Liver (tissue), 3 donors: Measurements from ENCODE around the gene RASAL2.

Source experiments
- GABPA ChIP-seq, 2 donors: IDR thresholded peaks in 1 of 2; conservative IDR thresholded peaks in 1 of 2; 2 replicates each; pipeline ENCODE4 v1.6.1; 2016; ENCODE audit warnings: antibody characterized with exemption in 2 of 2, mild to moderate bottlenecking in 1 of 2, moderate library complexity in 1 of 2
- RAD21 ChIP-seq, 2 donors: IDR thresholded peaks; 2 replicates each; pipeline ENCODE4 v1.6.1; 2016; ENCODE audit warnings: antibody characterized with exemption in 2 of 2, mild to moderate bottlenecking in 2 of 2
- RXRA ChIP-seq, 2 donors: IDR thresholded peaks; 2 replicates each; pipeline ENCODE4 v1.6.1; 2017 to 2018; ENCODE audit warnings: antibody characterized with exemption in 2 of 2, mild to moderate bottlenecking in 1 of 2
- TAF1 ChIP-seq: conservative IDR thresholded peaks from 2 replicates; pipeline ENCODE4 v1.6.1; 2016; ENCODE audit warnings: antibody characterized with exemption, mild to moderate bottlenecking
- TF ChIP-seq, protein P1 (sequence below): fragments of 150-350 bp; IDR thresholded peaks from 2 replicates; pipeline ENCODE4 v1.5.1; 2017; ENCODE audit warnings: improper control_type of control experiment, low read depth, low read length; ENCODE audit not compliant: missing input control
- TF ChIP-seq, protein P2 (sequence below): IDR thresholded peaks from 2 replicates; pipeline ENCODE4 v1.6.1; 2016; ENCODE audit warnings: antibody characterized with exemption
- TF ChIP-seq, protein P3 (sequence below): IDR thresholded peaks from 2 replicates; pipeline ENCODE4 v1.6.1; 2016; ENCODE audit warnings: antibody characterized with exemption, mild to moderate bottlenecking
- TF ChIP-seq, protein P4 (sequence below): IDR thresholded peaks from 2 replicates; pipeline ENCODE4 v1.6.1; 2016; ENCODE audit warnings: antibody characterized with exemption
- donor health status: healthy.
- donor health status: healthy.

DNA sequence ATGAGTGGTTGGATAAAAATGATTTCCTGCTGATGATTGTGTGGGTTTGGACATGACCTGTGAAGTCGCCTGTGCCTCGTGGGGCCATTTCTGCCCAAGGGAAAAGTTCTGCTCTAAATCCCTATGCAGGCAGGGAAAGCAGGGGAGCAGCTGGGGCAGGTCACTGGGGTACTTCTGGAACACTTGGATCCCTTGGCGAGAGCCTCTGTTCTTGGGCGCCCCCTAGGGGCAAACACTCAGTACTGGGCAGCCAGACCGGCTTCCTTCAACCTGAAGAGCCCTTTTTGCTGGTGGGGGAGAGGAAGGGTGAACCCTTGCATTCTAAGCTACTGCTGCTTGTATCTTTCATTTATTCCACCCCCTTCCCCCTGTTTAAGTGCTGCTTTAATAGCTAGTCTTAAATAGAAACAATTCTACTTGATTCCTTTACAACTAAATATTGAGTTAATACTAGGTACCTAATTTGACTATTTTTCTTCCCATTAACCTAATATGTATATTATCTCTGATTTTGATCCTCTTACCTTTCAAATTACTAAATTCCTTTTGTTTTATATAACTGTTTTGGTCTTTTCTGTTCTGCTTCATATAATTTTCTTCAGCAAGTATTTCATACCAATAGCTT lies 407.9 kb downstream of the RASAL2 start:
- TF ChIP-seq RAD21 (IDR thresholded peaks at IDR 0.05): peak; percentile 69 to 81
- TF ChIP-seq TAF1: no peak
- TF ChIP-seq, protein P1, sequence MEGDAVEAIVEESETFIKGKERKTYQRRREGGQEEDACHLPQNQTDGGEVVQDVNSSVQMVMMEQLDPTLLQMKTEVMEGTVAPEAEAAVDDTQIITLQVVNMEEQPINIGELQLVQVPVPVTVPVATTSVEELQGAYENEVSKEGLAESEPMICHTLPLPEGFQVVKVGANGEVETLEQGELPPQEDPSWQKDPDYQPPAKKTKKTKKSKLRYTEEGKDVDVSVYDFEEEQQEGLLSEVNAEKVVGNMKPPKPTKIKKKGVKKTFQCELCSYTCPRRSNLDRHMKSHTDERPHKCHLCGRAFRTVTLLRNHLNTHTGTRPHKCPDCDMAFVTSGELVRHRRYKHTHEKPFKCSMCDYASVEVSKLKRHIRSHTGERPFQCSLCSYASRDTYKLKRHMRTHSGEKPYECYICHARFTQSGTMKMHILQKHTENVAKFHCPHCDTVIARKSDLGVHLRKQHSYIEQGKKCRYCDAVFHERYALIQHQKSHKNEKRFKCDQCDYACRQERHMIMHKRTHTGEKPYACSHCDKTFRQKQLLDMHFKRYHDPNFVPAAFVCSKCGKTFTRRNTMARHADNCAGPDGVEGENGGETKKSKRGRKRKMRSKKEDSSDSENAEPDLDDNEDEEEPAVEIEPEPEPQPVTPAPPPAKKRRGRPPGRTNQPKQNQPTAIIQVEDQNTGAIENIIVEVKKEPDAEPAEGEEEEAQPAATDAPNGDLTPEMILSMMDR: peak; percentile 79
- TF ChIP-seq, protein P2, sequence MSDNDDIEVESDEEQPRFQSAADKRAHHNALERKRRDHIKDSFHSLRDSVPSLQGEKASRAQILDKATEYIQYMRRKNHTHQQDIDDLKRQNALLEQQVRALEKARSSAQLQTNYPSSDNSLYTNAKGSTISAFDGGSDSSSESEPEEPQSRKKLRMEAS: no peak
- no peak for TF ChIP-seq GABPA (IDR thresholded peaks at IDR 0.05 in 1 of 2, conservative IDR thresholded peaks at IDR 0.05 in 1 of 2)
- no peak for TF ChIP-seq RXRA (IDR thresholded peaks at IDR 0.05)
- TF ChIP-seq, protein P3, sequence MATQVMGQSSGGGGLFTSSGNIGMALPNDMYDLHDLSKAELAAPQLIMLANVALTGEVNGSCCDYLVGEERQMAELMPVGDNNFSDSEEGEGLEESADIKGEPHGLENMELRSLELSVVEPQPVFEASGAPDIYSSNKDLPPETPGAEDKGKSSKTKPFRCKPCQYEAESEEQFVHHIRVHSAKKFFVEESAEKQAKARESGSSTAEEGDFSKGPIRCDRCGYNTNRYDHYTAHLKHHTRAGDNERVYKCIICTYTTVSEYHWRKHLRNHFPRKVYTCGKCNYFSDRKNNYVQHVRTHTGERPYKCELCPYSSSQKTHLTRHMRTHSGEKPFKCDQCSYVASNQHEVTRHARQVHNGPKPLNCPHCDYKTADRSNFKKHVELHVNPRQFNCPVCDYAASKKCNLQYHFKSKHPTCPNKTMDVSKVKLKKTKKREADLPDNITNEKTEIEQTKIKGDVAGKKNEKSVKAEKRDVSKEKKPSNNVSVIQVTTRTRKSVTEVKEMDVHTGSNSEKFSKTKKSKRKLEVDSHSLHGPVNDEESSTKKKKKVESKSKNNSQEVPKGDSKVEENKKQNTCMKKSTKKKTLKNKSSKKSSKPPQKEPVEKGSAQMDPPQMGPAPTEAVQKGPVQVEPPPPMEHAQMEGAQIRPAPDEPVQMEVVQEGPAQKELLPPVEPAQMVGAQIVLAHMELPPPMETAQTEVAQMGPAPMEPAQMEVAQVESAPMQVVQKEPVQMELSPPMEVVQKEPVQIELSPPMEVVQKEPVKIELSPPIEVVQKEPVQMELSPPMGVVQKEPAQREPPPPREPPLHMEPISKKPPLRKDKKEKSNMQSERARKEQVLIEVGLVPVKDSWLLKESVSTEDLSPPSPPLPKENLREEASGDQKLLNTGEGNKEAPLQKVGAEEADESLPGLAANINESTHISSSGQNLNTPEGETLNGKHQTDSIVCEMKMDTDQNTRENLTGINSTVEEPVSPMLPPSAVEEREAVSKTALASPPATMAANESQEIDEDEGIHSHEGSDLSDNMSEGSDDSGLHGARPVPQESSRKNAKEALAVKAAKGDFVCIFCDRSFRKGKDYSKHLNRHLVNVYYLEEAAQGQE: no peak
- TF ChIP-seq, protein P4, sequence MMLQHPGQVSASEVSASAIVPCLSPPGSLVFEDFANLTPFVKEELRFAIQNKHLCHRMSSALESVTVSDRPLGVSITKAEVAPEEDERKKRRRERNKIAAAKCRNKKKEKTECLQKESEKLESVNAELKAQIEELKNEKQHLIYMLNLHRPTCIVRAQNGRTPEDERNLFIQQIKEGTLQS: no peak
